ENCODE data around the gene DYRK1B.
A peak's percentile ranks its signal among the peaks of the same experiment; 100 is the strongest.
"Not testable (repeated sequence)": the region's sequence is repeated elsewhere in the genome, so short reads cannot be mapped to it uniquely, and the experiment has no call there.

DYRK1B gene

DNA sequence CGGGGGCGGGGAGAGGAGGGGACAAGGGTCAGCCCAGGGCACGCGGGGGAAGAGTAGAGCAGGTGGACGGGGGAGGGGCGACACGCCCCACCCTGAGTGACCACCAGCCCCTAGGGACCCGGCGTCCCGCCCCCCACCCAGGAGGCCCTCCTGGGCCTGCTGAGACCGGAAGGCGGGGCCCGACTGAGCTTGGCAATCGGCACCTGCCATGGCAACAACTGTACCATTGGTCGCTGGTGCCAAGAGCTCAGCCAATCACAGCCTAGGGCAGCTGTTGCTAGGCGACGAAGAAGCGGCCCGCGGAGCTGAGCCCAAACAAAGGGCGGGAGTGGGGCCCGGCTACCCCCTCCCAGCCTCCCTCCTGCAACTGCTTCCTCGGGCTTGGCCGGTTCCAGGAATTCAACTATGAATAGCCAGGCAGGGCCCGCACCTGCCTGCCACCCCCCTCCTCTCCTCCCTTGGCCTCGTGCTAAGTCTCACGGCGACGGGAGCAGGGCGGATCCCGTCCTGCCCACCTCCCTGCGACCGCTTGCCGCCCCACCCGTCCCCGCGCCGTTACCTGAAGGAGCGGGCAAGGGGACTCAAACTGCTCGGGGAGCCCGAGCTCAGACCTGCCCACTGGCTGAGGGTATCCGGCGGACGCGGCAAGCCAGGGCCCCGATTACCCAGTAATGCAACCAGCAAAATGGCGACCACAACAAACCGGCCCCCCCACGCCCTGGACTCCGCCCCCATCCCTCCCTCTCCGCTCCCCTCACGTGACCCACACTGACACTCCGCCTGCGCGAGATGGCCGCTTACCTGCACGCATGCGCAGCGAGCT, at the start of gene DYRK1B:
Gene DYRK1B, minus strand, starts transcription at position 699 of the 823 bp plus-strand sequence. CDS start 2,295 bp downstream, outside the sequence.
- peak; percentile 94 for DNase-seq

DNA sequence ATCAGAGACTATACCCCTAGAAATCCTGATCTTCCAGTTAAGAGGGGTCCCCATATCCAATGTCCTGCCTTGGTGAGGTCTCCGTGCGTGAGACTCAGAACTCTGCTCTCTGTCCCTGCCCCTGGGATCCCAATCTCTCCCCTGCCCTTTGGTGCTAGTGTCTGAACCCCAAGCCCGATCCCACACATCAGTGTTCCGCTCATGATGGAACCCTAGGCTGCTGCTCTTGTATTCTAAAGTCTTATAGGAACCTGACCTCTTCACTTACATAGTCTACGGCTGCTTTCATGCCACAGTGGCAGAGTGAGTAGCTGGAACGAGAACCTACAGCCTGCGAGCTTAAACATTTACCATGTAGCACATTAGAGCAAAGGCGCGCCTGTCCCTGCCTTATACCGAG, 48.7 kb upstream of the DYRK1B start:
- not testable (repeated sequence) for DNase-seq

DNA sequence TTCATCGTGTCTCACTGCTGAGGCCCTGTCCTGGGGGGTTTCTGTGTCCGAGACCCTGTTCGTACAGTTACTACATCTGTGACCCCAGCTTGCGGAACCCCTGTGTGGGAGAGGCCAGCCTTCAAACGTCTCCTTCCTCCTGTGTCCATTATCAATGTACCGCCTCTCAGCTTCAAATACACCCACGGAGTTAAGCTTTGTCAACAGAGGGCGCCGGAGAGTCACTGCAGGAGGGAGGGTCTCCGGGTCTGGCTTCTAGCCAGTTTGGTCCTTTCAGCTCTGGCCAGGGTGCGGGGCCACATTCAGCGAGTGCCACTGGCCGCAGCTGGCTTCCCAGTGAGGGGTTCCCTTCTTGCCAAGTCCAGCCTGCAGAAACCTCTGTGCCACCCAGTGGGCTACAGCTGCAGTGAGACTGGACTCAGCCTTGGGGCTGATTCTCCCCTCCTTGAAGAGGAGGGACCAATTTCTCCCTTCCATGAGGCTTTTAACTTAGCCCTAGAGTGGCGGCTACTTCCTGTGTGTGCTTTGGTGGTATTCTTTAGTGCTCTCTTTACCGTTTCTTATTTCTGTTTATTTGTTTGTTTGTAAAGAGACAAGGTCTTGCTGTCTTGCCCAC, 47.6 kb upstream of the DYRK1B start:
- DNase-seq, result peak; percentile 27

DNA sequence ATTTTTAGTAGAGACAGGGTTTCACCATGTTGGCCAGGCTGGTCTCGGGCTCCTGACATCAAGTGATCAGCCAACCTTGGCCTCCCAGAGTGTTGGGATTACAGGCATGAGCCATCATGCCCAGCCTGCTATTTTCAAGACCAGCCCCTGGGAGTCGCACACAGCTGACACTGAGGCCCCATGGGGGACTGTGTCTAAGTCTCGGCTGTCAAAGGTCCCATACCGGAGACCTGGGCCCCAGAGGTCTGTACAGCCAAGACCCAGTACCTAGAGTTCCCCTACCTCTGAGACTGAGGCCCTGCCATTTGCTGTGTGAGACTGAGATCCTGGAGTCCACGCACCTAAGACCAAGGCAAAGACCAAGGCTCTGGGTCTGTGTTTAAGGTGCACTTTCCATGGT, 46.3 kb upstream of the DYRK1B start:
- not testable (repeated sequence) for DNase-seq

DNA sequence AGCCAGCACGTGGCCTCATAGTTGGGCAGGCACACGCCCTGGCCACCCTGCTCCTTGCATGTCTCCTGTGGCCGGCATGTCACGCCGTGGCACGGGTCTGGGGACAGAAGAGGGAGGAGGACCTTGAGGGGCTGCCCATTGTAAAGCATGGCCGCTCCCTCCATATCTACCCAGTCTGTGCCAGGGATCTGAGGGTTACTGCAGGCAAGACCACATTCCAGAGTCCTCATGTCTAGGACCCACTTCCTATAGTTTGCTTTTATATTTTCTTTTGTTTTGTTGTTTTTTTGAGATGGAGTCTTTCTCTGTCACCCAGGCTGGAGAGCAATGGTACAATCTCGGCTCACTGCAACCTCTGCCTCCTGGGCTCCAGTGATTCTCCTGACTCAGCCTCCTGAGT, 45.8 kb upstream of the DYRK1B start:
- not testable (repeated sequence) for DNase-seq

DNA sequence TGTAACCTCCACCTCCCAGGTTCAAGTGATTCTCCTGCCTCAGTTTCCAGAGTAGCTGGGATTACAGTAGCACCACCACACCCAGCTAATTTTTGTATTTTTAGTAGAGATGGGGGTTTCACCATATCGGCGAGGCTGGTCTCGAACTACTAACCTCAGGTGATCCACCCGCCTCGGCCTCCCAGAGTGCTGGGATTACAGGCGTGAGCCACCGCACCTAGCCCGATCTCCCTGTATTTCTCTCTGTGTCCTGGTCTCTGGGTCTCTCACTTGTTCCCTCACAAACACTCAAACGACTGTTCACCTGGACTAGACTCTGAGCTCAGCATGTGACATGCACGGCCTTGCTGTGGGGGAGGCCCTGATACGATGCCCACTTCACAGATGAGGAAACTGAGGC, 44.9 kb upstream of the DYRK1B start:
- DNase-seq, result not testable (repeated sequence)

DNA sequence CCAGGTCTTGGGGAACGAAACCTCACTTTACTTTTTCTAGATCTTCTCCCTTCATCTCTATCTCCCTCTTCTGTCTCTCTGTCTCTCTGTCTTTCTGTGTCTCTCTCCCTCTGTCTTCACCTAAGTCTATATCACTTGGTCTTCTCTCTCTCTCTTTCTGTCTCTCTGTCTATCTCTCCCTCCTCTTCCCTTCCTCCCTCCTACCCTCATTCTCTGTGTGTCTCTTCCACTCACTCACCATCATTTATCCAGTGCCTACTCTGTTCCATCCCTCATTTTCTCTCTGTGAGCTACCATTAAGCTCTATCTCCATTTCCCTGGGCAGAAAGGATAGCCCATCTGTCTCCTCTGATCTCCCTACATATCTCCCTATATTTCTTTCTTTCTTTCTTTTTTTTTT, 44.4 kb upstream of the DYRK1B start:
- DNase-seq, result no peak

DNA sequence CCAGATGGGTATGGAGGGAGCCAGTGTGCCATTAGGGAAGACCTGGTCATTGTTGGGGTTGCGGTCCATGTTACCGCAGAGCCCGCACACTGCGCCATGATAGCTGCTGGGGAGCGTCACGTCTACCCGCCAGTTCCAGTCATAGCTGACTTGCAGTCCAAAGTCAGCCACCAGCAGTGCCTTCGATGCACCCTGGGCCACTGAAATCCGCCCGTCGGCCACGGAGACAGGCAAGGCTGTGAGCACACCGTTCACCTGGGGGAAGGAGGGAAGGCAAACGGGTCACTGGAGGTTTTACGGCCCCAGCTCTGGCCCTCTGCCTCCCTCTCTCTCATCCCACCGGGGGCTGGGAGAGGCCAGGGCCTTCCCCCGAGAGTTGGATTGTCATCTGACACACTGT, 44.0 kb upstream of the DYRK1B start:
- not testable (repeated sequence) for DNase-seq

DNA sequence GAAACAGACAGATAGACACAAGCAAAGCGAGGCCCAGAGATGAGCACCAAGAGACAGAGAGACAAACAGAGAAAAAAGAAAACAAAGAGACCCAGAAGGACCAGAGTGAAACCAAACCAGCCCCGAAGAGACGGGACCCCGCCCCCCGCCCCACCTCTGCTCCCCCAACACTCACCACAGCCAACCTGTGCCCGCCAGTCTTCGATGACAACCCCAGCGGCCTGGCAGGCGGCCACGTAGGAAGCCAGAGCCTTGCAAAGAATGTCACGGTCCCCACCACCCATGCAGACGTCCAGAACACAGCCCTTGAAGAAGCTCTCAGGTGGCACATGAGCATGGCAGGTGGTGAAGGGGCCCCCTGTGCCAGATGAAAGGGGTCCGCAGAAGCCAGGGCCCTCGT, 43.5 kb upstream of the DYRK1B start:
- not testable (repeated sequence) for DNase-seq

DNA sequence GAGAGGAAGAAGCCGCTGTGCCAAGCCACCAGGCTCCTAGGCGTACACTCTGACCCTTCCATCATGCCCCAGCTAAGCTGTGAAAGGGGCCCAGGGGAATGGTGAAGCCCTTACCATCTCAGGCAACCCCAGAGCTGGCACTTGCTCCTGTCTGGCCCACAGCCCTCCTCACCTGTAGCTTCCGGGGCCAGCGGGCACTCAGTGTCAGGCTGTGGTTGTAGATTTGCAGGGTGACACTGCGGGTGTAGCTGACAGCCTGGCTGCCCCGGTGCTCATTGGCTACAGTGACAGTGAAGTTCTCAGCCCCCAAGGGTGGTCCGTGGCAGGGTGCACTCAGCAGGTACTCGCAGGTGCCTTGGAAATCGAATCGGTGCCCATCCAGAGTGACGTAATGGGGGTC, 42.5 kb upstream of the DYRK1B start:
- not testable (repeated sequence) for DNase-seq

DNA sequence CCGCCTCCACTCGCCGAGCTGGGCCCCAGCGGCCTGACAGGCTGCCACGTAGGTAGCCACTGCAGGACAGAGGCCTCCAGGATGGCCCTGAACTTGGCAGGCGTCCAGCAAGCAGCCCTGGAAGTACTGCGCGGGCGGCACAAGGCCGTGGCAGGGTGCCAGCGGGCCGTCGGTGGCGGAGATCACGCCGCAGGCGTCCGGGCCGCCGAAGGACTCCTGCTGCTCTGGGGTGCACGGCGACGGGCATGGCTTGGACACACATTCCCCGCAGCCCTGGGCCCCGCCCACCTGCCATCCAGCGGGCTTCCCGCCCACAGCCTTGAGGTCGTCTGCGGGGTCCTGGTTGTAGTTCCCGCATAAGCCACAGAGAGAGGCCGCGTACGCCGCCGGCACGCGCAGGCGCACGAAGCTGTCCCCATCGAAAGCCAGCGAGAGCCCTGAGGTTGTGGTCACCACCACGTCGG, 41.5 kb upstream of the DYRK1B start:
- not testable (repeated sequence) for DNase-seq

DNA sequence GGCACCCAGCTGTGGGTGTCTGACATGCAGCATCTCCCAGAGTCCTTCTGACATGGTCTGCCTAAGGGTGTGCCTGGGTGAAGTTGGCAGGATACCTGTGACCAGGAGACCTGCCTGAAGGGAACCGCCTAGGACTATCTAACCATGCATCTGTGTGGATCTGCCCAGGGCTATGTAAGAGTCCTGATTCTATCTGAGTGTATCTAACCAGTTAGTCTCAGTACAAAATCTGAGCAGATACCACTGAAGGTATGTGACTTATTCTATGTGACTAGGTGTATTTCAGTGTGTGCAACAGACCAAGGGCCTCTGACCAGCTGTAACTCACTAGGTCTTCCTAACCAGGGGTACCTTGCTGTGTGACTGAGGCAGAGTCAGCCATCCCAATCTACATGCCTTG, 40.4 kb upstream of the DYRK1B start:
- no peak for DNase-seq

DNA sequence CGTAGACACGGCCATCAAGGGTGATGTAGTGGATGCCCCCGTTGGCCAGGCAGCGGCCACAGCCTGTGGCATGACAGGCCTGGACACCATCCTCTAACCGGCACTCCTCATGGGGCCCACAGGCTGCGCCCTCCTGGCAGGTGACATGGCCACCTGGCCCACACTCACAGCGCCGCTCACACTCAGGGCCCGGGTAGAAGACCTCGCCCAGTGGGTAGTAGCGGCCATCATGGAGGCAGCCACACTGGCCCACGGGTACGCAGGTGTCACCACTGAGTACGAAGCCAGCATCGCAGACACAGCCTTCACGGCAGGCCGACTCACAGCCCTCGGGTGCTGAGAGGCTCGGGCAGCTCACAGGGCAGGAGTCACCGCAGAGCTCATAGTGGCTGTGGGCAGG, 39.4 kb upstream of the DYRK1B start:
- DNase-seq, result no peak

DNA sequence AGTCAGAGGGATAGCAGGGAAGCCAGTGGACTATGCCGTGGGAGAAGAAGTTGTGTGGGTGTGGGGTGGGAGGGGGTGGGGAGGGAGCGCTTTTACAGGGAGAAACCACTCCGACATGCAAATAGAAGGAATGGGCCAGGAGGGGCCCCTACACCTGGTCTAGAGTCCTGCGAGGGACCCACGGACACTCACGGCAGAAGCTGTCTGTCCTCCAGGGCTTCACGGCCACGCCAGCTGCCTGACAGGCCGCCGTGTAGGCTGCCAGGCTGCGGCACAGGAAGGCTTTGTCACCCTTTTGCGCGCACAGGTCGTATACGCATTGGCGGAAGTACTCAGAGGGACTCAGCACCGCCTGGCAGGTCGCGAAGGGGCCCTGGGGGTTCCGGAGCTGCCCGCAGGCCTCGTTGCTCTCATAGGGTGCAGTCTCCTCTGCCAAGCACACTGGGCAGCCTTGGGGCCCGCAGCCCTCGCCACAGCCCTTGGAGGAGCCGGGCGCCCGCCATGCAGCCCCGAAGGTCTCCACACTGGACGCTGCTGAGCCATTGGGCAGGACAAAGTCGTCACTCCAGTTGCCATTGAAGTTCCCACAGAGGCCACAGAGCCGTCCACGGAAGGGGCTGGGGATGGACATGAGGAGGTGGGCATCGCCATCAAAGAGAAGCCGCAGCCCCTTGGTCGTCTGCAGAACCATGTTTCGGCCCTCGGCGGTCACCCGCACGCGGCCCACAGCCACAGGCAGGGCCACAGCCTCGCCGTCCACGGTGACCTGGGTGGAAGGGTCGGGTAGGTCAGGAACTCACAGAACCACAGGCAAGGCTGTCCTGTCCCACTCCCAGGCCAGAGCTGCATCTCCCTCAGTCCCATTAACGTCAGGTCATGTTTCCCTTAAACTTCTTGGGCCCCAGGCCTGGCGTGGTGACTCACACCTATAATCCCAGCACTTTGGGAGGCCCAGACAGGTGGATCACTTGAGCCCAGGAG, 38.2 kb upstream of the DYRK1B start:
- no peak for DNase-seq

DNA sequence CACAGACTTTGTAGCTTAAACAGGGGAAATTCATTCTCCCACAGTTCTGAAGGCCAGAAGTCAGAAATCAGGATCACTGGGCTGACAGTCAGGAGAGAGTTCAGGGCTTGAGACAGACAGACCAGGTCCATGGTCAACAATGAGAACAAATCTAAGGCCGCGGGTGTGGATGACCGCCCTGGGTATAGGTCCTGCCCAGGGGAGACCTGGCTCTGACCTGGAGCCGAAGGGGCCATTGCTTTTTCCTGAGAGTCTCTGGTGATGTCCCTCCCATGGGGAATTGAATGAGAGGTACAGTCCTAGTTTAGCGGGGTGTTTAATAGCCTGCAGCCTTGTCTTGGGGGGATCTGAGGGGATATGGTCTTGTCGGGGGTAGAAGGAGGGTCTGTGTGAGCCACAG, 37.4 kb upstream of the DYRK1B start:
- no peak for DNase-seq

DNA sequence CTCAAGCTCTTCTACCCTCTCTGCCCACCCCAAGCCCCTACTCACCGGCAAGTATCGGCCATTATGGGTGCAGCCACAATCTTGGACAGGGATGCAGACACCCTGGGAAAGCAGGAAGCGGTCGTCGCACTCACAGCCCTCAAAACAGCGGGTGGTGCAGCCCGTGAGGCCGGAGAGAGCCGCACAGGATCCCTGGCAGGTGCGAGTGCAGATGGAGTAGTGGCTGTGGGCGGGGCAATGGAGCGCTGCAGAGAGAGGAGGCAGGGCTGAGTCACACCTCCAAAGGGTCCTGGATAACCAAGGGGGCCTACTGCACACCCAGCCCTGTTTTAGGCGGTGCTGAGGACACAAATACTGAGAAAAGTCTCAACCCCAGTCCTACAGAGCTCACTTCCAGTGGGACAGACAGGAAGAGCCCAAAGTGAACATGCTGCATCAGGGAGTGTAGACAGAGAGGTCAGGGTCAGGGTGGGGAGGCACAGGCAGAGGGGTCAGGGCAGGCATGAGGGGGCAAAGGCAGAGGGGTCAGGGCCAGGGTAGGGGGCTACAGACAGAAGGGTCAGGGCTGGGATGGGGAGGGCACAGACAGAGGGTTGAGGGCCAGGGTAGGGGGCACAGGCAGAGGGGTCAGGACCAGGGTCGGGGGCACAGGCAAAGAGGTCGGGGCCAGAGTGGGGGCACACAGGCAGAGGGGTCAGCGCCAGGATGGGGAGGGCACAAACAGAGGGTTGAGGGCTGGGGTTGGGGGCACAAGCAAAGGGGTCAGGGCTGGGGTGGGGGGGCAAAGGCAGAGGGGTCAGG, 36.4 kb upstream of the DYRK1B start:
- peak; percentile 35 for DNase-seq

DNA sequence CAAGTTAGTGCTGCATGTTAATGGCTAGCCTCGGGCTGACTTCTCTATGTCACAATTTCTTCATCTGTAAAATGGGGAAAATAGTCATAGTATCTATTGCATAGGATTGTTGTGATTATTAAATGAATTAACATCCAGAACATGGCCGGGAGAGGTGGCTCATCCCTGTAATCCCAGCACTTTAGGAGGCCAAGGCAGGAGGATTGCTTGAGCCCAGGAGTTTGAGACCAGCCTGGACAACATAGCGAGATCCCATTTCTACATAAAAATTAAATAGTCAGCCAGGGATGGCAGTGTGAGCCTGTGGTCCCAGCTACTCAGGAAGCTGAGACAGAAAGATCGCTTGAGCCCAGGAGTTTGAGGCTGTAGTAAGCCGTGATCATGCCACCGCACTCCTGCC, 34.0 kb upstream of the DYRK1B start:
- DNase-seq, result no peak

DNA sequence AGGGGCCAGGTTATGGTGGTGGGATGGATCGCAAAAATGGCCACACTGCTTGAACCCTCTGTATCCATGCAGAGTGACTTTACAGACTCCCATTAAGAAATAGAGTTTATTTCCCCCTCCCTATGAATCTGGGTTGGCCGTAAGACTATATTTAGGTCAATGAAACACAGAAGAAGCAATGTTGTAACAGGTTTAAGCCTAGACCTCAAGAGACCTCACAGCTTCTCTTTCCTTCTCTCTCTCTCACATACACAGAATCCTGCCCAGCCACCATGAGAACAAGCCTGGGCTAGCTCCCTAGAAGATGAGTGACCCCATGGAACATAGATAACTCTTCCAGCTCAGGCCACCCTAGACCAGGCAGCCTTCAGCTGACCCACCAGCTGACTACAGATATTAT, 33.2 kb upstream of the DYRK1B start:
- DNase-seq, result no peak

DNA sequence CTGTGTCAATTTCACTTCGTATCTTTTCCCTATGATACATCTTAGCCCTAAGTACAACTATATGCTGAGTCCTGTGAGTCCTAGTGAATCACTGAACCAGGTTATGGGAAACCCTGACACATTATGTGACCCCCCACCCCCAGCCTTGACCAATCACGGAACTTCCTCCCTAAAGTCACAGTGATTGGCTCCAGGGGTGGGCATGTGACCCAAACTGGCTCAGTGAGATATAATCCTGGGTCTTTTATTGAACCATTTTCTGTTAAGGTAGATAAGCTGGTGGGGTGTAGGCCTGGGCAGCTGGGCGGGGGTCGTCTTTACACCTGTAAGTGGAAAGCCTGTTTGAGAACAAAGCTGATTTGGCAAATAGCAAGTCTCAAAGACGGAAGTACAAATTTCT, 32.0 kb upstream of the DYRK1B start:
- DNase-seq, result no peak

DNA sequence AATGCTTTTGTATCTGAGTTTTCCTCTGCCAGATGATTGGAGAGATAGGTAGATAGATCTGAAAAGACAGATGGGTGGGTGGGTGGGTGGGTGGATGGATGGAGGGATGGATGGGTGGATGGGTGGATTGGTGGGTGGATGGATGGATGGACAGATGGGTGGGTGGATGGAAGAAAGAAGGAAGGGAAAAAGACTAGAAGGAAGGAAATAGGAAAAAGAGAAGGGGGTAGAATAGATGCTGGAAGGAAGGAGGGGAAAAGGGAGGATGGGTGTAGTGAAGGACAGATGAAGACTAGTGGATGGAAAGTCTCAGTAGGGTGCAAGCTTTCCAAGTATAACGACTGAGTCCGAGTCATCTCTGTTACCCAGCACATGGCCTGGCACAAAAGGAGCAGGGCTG, 31.2 kb upstream of the DYRK1B start:
- no peak for DNase-seq

DNA sequence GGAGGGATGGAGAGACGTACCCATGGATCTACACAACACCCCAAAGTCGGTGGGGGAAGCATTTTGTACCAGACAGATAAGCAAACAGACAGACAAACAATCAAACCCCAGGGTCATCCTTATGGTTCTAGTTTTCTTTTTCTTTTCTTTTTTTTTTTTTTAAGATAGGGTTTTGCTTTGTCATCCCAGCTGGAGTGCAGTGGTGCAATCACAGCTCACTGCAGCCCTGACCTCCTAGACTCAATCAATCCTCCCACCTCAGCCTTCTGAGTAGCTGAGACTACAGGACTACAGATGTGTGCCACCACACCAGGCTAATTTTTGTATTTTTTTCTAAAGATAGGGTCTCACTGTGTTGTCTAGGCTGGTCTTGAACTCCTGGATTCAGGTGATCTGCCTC, 30.2 kb upstream of the DYRK1B start:
- DNase-seq, result no peak

DNA sequence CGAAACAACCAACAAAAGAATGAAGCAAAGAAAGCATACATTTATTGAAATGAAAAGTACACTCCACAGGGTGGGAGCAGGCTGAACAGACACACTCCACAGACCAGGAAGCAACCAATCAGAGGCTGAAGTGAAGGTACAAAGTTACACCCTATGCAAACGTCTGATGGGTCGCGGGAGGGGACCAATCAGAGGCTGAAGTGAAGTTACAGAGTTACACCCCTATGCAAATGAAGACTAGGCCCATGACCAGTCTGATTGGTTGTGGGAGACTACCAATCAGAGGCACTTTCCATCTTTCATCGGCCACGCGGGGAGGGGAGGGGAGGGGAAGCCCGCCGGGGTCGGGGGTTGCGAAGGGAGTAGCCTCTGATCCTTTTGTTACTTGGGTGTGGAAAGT, 24.6 kb upstream of the DYRK1B start:
- no peak for DNase-seq
